Inferior parietal cortex (tissue), 1 donor: ENCODE results near the gene HOXA5.

ENCODE experiments used
- DNase-seq: peaks from one replicate; pipeline ENCODE4 v3.0.0-alpha.2; 2016; ENCODE audit errors: extremely low spot score

The HOXA5 gene

GRCh38 chr7:27148756-27149641 is 5.5 kb upstream of the HOXA5 start:
- no peak for DNase-seq

- no peak for DNase-seq
Observed at GRCh38 chr7:27148031-27148755, 4.7 kb upstream of the HOXA5 start.

GRCh38 chr7:27147199-27148030 is 3.9 kb upstream of the HOXA5 start, which contains the start of gene HOXA6:
Gene HOXA6, minus strand, starts transcription at chr7:27147774. Its CDS starts 25 bp downstream, at chr7:27147749.
- no peak for DNase-seq

GRCh38 chr7:27146491-27147198 is 3.2 kb upstream of the HOXA5 start:
- DNase-seq, result no peak

- no peak for DNase-seq
Observed at GRCh38 chr7:27145914-27146412, 2.5 kb upstream of the HOXA5 start.

- DNase-seq, result no peak
Observed at GRCh38 chr7:27145165-27145913, 1.9 kb upstream of the HOXA5 start.

- DNase-seq, result no peak
Observed at GRCh38 chr7:27144781-27145164, 1.3 kb upstream of the HOXA5 start.

GRCh38 chr7:27143950-27144780 is 684 bp upstream of the HOXA5 start:
- no peak for DNase-seq

GRCh38 chr7:27142580-27143022 is 880 bp downstream of the HOXA5 start:
- DNase-seq, result no peak

- no peak for DNase-seq
Observed at GRCh38 chr7:27141923-27142579, 1.4 kb downstream of the HOXA5 start.

- DNase-seq, result no peak
Observed at GRCh38 chr7:27141137-27141922, 2.2 kb downstream of the HOXA5 start.

GRCh38 chr7:27140126-27140857 is 3.2 kb downstream of the HOXA5 start:
- DNase-seq, result no peak

- DNase-seq, result no peak
Observed at GRCh38 chr7:27139334-27140125, 4.0 kb downstream of the HOXA5 start.

- no peak for DNase-seq
Observed at GRCh38 chr7:27138985-27139333, 4.5 kb downstream of the HOXA5 start.

GRCh38 chr7:27138472-27138871 is 5.0 kb downstream of the HOXA5 start:
- no peak for DNase-seq

- DNase-seq, result no peak
Observed at GRCh38 chr7:27137640-27138315, 5.7 kb downstream of the HOXA5 start.
